Ishikawa (cell line): Measurements from ENCODE around the gene PEPD.

ENCODE experiments used
- CEBPB ChIP-seq: IDR thresholded peaks from 2 replicates; pipeline ENCODE4 v1.6.1; 2012
- CREB1 ChIP-seq: IDR thresholded peaks from 2 replicates; pipeline ENCODE4 v1.6.1; 2012; ENCODE audit warnings: low read depth
- EGR1 ChIP-seq: IDR thresholded peaks from 2 replicates; pipeline ENCODE4 v1.6.1; 2012
- EP300 ChIP-seq: IDR thresholded peaks from 2 replicates; pipeline ENCODE4 v1.6.1; 2012; ENCODE audit warnings: borderline replicate concordance
- FOXM1 ChIP-seq: IDR thresholded peaks from 2 replicates; pipeline ENCODE4 v1.6.1; 2012; ENCODE audit warnings: low read depth, borderline replicate concordance
- NFIC ChIP-seq: IDR thresholded peaks from 2 replicates; pipeline ENCODE4 v1.6.1; 2012
- RAD21 ChIP-seq: IDR thresholded peaks from 2 replicates; pipeline ENCODE4 v1.6.1; 2012; ENCODE audit warnings: low read depth
- REST ChIP-seq: IDR thresholded peaks from 2 replicates; pipeline ENCODE4 v1.6.1; 2012; ENCODE audit warnings: low read depth, mild to moderate bottlenecking
- TAF1 ChIP-seq: IDR thresholded peaks from 2 replicates; pipeline ENCODE4 v1.6.1; 2012; ENCODE audit warnings: low read depth, mild to moderate bottlenecking
- TCF12 ChIP-seq: IDR thresholded peaks from 2 replicates; pipeline ENCODE4 v1.6.1; 2012; ENCODE audit warnings: low read depth
- TEAD4 ChIP-seq: IDR thresholded peaks from 2 replicates; pipeline ENCODE4 v1.6.1; 2012
- YY1 ChIP-seq: IDR thresholded peaks from 2 replicates; pipeline ENCODE4 v1.6.1; 2012; ENCODE audit warnings: low read depth
- ZBTB7A ChIP-seq: IDR thresholded peaks from 2 replicates; pipeline ENCODE4 v1.6.1; 2012; ENCODE audit warnings: low read depth
- TF ChIP-seq, protein P1 (sequence below): IDR thresholded peaks from 2 replicates; pipeline ENCODE4 v1.6.1; 2012
- TF ChIP-seq, protein P2 (sequence below): IDR thresholded peaks from 2 replicates; pipeline ENCODE4 v1.6.1; 2012

PEPD gene

GRCh38 chr19:33436360-33437345 lies 84.9 kb downstream of the PEPD start:
- no peak for TF ChIP-seq TCF12
- TF ChIP-seq RAD21, result no peak
- no peak for TF ChIP-seq FOXM1
- no peak for TF ChIP-seq CREB1
- TF ChIP-seq YY1, result no peak
- TF ChIP-seq, protein P1, sequence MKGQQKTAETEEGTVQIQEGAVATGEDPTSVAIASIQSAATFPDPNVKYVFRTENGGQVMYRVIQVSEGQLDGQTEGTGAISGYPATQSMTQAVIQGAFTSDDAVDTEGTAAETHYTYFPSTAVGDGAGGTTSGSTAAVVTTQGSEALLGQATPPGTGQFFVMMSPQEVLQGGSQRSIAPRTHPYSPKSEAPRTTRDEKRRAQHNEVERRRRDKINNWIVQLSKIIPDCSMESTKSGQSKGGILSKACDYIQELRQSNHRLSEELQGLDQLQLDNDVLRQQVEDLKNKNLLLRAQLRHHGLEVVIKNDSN, result no peak
- TF ChIP-seq EGR1, result no peak
- TF ChIP-seq TAF1, result no peak
- TF ChIP-seq TEAD4, result no peak
- TF ChIP-seq NFIC, result no peak
- TF ChIP-seq CEBPB, result no peak

GRCh38 chr19:33435706-33436359 lies 85.8 kb downstream of the PEPD start:
- TF ChIP-seq TCF12, result no peak
- no peak for TF ChIP-seq REST
- no peak for TF ChIP-seq RAD21
- TF ChIP-seq NFIC, result no peak
- no peak for TF ChIP-seq EP300
- no peak for TF ChIP-seq FOXM1
- no peak for TF ChIP-seq YY1
- no peak for TF ChIP-seq CEBPB
- no peak for TF ChIP-seq CREB1
- no peak for TF ChIP-seq ZBTB7A
- TF ChIP-seq TEAD4, result no peak
- TF ChIP-seq, protein P1, result no peak
- TF ChIP-seq, protein P2, sequence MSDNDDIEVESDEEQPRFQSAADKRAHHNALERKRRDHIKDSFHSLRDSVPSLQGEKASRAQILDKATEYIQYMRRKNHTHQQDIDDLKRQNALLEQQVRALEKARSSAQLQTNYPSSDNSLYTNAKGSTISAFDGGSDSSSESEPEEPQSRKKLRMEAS, result no peak
- no peak for TF ChIP-seq EGR1
- no peak for TF ChIP-seq TAF1

DNA sequence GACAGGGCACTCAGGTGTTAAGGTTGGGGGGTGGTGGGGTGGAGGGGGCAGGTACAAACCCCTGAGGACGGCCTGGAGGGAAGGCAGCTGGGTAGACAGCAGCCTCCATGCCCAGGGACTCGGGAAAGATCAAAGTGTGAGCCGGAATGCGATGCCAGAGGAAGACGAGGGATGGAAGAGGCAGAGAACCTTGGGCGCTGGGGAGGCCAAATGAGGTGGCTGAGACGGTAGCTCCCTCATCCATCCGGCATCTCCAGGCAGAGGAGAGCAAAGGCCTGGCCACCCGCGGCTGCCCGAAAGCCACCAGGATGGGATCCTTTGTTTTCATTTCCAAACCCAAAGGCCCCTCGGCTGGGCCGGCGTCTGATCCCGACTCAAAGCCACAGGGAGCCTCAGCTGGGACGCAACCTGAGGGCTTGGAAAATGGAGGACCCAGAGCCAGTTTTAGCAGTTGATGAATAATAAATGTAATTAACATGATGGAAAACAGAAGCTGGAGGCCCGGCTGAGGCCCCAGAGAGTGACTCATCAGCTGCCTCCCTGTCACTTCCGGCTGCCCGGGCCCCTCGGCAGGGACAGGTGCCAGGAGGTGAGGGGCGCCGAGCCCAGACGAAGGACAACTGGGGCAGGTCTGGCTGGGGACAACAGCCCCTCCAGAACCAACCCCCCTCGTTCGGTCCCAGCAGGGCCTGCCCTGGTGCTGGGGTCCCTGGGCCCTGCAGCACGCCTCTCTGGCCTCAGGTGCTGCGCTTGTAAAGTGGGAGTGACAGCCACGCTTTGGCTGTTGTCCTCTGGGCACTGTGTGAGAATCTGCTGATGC lies 86.5 kb downstream of the PEPD start:
- TF ChIP-seq TCF12, result no peak
- TF ChIP-seq, protein P1, result no peak
- TF ChIP-seq REST, result no peak
- TF ChIP-seq ZBTB7A, result no peak
- TF ChIP-seq TAF1, result no peak
- no peak for TF ChIP-seq FOXM1

GRCh38 chr19:33434069-33434885 lies 87.3 kb downstream of the PEPD start:
- TF ChIP-seq TCF12, result no peak
- no peak for TF ChIP-seq NFIC
- TF ChIP-seq TAF1, result no peak
- TF ChIP-seq, protein P1, result no peak
- no peak for TF ChIP-seq FOXM1
- no peak for TF ChIP-seq CEBPB
- no peak for TF ChIP-seq EGR1
- TF ChIP-seq REST, result no peak
- no peak for TF ChIP-seq CREB1
- no peak for TF ChIP-seq TEAD4
- no peak for TF ChIP-seq ZBTB7A
- TF ChIP-seq, protein P2, result no peak
- TF ChIP-seq RAD21, result no peak
- no peak for TF ChIP-seq EP300
- TF ChIP-seq YY1, result no peak
